Mucosa of stomach (tissue), 1 donor: ENCODE results near the gene ABT1.

Source experiments
- H3K27me3 ChIP-seq: one replicate; pipeline ENCODE4 v1.7.0; 2013; ENCODE audit warnings: mild to moderate bottlenecking, low read length; ENCODE audit not compliant: control insufficient read depth, insufficient read depth
- H3K36me3 ChIP-seq: one replicate; pipeline ENCODE4 v1.7.0; 2013; ENCODE audit warnings: low read length; ENCODE audit not compliant: control insufficient read depth, insufficient read depth
- H3K4me1 ChIP-seq: one replicate; pipeline ENCODE4 v1.7.0; 2013; ENCODE audit warnings: mild to moderate bottlenecking, low read length; ENCODE audit not compliant: control insufficient read depth, insufficient read depth
- H3K4me3 ChIP-seq: one replicate; pipeline ENCODE4 v1.7.0; 2013; ENCODE audit warnings: low read length
- H3K9ac ChIP-seq: one replicate; pipeline ENCODE4 v1.7.0; 2013; ENCODE audit warnings: mild to moderate bottlenecking, low read length, moderate library complexity
- H3K9me3 ChIP-seq: one replicate; pipeline ENCODE4 v1.7.0; 2013; ENCODE audit warnings: mild to moderate bottlenecking, low read length, moderate library complexity; ENCODE audit not compliant: control insufficient read depth
- donor health status: Pancreatic carcinoma.

The ABT1 gene

DNA sequence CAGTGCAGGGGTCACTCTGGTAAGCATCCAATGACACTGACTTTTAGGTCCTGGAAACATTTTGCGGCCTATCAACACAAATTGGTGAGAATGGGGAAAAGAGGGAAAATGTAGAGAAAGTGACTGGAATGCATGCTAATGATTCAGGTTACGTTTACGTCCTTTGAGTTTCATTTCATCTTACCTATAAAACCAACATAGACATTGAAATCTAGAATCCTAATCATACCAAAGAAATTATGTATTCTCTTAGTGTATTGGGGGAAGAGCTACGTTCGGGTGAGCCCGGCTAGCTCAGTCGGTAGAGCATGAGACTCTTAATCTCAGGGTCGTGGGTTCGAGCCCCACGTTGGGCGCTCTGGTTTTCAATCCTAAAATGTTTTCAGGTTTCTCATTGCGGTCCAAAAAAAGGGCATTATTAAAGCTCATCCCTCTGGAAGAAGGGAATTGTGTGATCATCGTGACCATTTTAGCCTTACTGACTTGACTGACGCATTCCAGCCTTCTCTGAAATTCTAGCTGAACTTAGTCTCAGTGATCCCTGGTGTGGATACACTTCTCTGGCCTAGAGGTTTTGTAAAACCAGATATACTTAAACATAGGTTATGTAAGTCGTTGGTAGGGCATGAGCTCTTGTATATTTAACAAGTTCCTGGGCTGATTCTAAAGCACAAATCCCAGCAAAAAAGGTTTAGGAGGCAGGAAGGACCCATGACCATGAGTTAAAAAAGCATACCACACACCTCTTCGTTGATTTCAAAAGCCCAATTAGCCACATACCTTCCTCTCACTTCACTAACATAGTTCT, 40.3 kb upstream of the ABT1 start:
- no peak overlapping the region for H3K4me3 ChIP-seq
- H3K9ac ChIP-seq, result no peak overlapping the region
- no peaks in the 10 kb centered on the region for H3K9me3 ChIP-seq
- no peaks in the 10 kb centered on the region for H3K27me3 ChIP-seq
- H3K4me1 ChIP-seq, result no peaks in the 10 kb centered on the region
- H3K36me3 ChIP-seq, result no peaks in the 10 kb centered on the region

DNA sequence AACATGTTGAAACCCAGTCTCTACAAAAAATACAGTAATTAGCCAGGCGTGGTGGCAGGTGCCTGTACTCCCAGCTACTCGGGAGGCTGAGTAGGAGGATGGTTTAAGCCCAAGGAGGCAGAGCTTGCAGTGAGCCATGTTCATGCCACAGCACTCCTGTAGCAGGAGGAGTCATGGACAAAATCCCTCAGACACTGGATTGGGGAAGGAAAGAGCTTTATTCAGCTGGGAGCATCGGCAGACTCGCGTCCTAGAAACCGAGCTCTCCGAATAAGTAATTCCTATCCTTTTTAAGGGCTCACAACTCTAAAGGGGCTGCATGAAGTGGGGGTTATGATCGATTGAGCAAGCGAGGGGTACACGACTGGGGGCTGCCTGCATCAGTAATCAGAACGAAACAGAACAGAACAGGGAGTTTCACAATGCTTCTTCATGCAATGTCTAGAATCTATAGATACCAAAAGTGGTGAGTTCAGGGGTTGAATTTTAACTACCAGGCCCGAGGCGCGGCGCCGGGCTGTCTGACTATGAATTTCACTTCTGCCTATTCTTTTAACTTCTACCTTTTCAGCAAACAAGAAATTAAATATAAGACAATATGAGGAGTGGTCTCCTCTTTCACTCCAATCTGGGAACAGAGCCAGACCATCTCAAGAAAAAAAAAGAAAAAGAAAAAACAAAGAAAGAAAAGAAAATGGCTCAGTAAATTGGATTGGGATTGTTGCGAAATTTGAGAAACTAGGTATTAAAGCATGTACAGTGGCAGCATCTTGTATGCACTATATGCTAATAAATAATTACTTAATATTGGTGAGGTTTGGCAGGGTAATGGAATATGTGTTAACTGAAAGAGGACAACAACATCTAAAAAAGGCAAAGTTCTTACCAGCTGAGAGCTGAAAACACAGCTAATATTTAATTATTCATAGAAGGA, 35.0 kb upstream of the ABT1 start:
- no peaks in the 10 kb centered on the region for H3K9me3 ChIP-seq
- H3K9ac ChIP-seq, result no peak overlapping the region
- H3K4me1 ChIP-seq, result no peaks in the 10 kb centered on the region
- H3K27me3 ChIP-seq, result no peaks in the 10 kb centered on the region
- H3K4me3 ChIP-seq, result no peak overlapping the region
- H3K36me3 ChIP-seq, result no peaks in the 10 kb centered on the region

DNA sequence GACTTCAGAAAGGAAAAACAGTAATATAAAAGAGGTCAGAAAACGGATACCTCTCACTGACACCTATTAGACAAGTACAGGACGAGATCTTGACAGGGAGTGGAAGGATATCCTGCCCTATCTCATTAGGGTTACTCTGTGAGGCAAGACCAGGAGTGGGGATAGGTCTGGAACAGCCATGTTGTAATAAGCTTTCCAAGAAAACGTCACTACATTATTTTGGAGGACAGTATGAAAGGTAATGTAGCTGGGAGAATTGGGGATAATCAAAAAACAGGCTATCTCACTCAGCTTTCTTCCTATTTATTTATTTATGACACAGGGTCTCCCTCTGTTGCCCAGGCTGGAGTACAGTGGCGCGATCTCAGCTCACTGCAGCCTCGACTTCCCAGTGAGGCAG, 33.3 kb upstream of the ABT1 start:
- Histone ChIP-seq H3K4me3 (no peak overlapping the region), H3K9me3 (no peaks in the 10 kb centered on the region), H3K27me3 (no peaks in the 10 kb centered on the region), H3K36me3 (no peaks in the 10 kb centered on the region), H3K9ac (no peak overlapping the region), H3K4me1 (no peaks in the 10 kb centered on the region)

DNA sequence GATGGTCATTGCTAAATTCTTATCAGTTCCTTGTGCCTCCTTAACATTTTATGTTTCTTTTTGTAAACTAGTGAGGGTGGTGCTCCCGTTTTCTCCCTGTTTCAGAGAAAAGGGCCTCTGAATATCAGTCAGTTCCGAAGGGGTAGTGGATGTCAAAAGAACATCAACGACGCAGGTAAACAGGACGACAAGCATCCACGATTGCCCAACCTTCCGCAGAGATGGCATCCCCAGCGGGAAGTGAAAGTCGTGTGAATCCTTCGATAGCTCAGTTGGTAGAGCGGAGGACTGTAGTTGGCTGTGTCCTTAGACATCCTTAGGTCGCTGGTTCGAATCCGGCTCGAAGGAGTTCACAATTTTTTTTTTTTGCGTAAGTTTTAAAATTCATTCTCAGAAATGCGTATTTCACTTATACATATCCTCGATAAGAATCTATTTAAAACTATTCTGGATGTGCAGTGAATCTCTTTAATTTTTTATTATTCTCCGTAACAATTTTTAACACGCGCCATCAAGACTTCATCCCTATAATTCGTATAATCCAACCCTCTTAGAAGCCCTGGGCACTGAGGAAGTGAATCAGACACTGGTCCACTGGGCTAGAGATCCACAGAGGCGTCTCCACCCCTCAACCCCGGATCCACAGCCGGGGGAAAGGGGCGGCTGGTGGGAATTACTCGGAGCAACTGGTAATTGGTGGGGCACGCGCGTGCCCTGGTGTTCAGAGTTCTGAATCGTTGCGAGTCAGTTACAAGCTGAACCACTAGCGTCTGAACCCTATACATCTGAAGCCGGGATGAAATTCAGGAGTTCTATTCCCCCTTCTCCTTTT, 27.9 kb upstream of the ABT1 start:
- H3K27me3 ChIP-seq, result no peaks in the 10 kb centered on the region
- H3K9ac ChIP-seq, result peak overlapping the region; percentile 11
- H3K4me3 ChIP-seq, result peak overlapping the region; percentile 9
- no peaks in the 10 kb centered on the region for H3K36me3 ChIP-seq
- H3K4me1 ChIP-seq, result peaks cover 7% of the 10 kb centered on the region
- no peaks in the 10 kb centered on the region for H3K9me3 ChIP-seq

DNA sequence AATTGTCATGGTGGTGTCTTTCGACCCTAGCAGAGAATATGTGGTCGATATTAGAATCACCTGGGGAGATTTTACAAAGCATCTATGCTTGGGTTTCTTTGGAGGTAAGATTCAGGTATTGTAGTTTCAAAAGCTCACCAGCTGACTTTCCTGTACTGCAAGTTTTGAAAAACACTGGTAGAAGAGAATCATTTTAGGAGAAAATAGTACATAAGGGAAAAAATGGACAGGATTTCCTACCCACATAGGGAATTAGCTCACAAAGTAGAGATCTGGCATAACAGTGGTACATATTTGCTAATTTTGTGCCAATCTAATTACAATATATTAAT, 27.4 kb upstream of the ABT1 start:
- no peaks in the 10 kb centered on the region for H3K27me3 ChIP-seq
- peaks cover 7% of the 10 kb centered on the region for H3K4me1 ChIP-seq
- no peaks in the 10 kb centered on the region for H3K36me3 ChIP-seq
- H3K4me3 ChIP-seq, result no peak overlapping the region
- H3K9ac ChIP-seq, result no peak overlapping the region
- H3K9me3 ChIP-seq, result no peaks in the 10 kb centered on the region

DNA sequence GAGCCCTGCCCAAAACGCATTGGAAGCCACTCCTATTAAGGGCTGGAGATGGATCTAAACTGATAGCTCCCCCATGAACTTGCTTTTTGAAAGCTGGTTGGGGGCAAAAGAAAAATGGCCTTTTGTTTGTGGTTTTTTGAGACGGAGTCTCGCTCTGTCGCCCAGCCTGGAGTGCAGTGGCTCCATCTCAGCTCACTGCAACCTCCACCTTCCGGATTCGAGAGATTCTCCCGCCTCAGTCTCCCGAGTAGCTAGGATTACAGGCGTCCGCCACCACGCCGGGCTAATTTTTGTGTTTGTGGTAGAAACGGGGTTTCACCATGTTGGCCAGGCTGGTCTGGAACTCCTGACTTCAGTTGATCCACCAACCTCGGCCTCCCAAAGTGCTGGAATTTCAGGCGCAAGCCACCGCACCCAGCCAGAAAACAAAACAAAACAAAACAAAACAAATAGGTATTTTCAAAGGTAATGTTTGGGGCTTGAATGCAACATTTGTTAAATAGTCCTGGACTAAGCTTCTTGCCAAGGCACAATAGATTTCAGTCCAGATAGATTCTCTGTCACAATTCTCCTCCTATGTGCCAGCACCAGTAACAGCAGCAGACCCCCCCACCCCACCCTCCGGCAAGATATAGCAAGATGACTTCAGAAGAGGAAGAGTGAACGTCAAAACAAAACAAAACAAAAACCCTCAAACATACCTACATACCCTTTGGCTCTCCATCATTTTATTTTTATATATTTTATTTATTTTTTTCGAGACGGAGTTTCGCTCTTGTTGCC, 26.5 kb upstream of the ABT1 start:
- no peaks in the 10 kb centered on the region for H3K27me3 ChIP-seq
- no peak overlapping the region for H3K9ac ChIP-seq
- no peak overlapping the region for H3K4me3 ChIP-seq
- no peaks in the 10 kb centered on the region for H3K9me3 ChIP-seq
- H3K4me1 ChIP-seq, result peaks cover 7% of the 10 kb centered on the region
- no peaks in the 10 kb centered on the region for H3K36me3 ChIP-seq

DNA sequence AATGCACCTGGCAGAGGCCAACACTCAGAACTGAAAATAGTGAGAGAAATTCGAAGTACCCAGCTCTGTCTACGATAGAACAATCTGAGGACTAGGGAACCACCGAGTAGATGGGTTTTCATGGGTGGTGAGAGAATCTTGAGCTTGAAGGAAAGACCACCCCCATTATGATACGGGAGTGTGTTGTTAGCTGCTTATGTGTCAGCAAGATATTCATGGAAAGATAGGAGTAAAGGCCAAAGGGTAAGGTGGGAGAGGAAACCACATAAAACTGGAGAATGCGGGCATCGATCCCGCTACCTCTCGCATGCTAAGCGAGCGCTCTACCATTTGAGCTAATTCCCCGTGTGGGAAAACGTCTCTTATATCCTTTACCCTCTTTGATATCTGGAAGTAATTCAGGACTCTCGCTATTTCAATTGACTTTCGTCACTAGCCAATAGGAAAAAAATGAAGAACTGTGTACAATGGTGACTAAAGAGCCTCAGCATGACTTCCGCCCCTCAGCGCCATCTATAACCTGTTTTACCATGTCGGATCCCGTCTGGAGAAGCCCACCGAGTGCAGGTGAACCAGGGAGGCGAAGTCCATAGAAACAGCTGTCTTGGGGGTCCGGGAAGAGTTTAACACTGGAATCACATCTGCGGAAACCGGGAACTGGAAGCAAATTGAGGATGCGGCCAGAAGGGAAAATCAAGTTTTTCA, 25.0 kb upstream of the ABT1 start:
- Histone ChIP-seq H3K4me1 (peaks cover 7% of the 10 kb centered on the region), H3K36me3 (no peaks in the 10 kb centered on the region), H3K27me3 (peaks cover 6% of the 10 kb centered on the region), H3K4me3 (peak overlapping the region; percentile 44), H3K9ac (peak overlapping the region; percentile 52), H3K9me3 (no peaks in the 10 kb centered on the region)

DNA sequence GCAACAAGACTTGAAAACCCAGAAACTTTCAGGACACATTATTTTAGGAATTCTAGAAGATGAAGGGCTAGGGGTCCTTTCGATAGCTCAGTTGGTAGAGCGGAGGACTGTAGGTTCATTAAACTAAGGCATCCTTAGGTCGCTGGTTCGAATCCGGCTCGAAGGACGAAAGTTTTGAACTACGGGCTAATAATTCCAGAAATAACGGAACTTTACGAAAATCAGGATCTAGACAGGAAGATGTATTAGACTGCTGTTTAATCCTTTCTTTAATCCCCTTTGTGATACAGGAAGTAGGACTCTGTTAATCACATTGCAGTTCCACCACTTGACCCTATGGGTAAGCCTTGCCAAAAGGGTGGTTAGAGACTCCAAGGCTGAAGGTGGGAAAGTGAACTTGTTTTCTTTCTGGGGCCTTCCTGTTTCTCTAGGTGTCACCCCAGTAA, 21.2 kb upstream of the ABT1 start:
- Histone ChIP-seq H3K27me3 (peaks cover 19% of the 10 kb centered on the region), H3K4me3 (no peak overlapping the region), H3K9ac (no peak overlapping the region), H3K9me3 (no peaks in the 10 kb centered on the region), H3K36me3 (no peaks in the 10 kb centered on the region), H3K4me1 (peaks cover 7% of the 10 kb centered on the region)

DNA sequence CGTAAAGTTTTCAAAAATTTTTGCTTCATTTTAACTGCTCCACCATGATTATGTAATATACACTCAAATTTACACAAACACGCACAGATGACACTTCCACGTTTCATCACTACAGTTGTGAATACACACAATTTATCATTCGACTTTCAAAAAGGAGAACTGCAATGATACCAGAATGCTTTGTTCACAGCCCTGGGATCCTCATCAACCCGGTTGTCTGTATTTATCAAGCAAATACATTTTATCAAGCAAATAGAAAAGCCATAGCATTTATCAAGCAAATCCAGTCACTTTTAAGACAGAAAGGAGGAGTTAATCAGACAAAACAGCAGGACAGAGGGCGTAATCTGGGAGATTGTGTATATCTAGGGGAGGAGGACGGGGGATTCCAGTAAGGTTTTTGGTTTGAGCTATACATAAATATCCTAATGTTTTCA, 20.3 kb upstream of the ABT1 start:
- Histone ChIP-seq H3K36me3 (no peaks in the 10 kb centered on the region), H3K9me3 (no peaks in the 10 kb centered on the region), H3K4me1 (peaks cover 7% of the 10 kb centered on the region), H3K9ac (no peak overlapping the region), H3K27me3 (peaks cover 19% of the 10 kb centered on the region), H3K4me3 (no peak overlapping the region)

DNA sequence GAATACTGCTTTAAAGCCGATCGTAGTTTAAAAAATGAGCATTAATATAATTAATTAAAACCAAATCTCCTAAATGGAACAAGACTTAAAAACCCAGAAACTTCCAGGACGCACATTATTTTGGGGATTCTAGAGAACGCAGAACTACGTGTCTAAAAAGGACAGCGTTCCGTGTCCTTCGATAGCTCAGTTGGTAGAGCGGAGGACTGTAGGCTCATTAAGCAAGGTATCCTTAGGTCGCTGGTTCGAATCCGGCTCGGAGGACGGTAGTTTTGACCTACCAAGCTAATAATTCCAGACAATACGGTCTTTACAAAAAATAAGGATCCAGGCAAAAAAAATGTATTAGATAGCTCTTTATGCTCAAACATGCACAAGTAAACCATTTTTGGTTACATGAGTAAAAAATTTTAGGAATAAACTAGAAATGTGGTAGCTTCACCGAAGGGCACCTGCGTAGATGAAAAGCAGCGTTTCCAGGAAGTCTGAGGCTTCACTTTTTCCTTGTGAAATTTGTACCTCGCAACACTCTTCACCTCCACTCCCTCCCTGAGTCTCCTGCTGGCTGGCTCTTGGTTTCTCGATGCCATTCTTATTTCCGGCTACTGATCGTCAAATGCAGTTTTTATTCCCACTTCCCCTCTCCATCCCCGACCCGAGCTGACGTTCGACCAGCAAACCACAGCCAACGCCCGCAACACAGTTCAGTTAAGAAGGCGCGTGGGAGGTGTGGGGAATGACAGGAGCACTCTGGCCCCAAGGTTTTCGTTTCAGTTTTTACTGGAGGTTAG, 19.6 kb upstream of the ABT1 start:
- peaks cover 19% of the 10 kb centered on the region for H3K27me3 ChIP-seq
- H3K4me1 ChIP-seq, result peaks cover 4% of the 10 kb centered on the region
- no peaks in the 10 kb centered on the region for H3K36me3 ChIP-seq
- H3K9me3 ChIP-seq, result no peaks in the 10 kb centered on the region
- H3K9ac ChIP-seq, result no peak overlapping the region
- peak overlapping the region; percentile 4 for H3K4me3 ChIP-seq
